Left kidney (tissue), 1 donor: ENCODE data around the gene NBPF14. TPM values are rescaled to one million over a fixed set of nuclear protein-coding genes. Genes with fewer than 3 reads are reported as not detected.

Experiments
- polyA plus RNA-seq: library from polyadenylated mRNA; unstranded; fragments of 120-200 nt; gene quantifications from one replicate; pipeline ENCODE4 v1.2.1, GENCODE V29; 2013; ENCODE audit not compliant: insufficient read length

The NBPF14 gene
- polyA plus RNA-seq, 1 donor: 42.4 TPM

Other genes starting within 250 kb of the NBPF14 start
- 0.13 TPM for gene PPIAL4G, start 112.7 kb downstream of the NBPF14 start, polyA plus RNA-seq
- 1.8 TPM for gene NUDT4B, start 152.8 kb upstream of the NBPF14 start, polyA plus RNA-seq
- 130 TPM for gene PDE4DIP, start 248.4 kb upstream of the NBPF14 start, polyA plus RNA-seq